Epithelial cell of prostate (primary cell): ENCODE results near the gene RNF151.
"Not testable (repeated sequence)": the region's sequence is repeated elsewhere in the genome, so short reads cannot be mapped to it uniquely, and the experiment has no call there.

Experiments
- DNase-seq: peaks from one replicate; pipeline ENCODE4 v3.0.0-alpha.2; 2011; ENCODE audit warnings: low read depth, low spot score
- H3K27ac ChIP-seq: fragments of 450-650 bp; 2 replicates; pipeline ENCODE4 v1.5.1; 2017; ENCODE audit warnings: mild to moderate bottlenecking

The RNF151 gene

DNA sequence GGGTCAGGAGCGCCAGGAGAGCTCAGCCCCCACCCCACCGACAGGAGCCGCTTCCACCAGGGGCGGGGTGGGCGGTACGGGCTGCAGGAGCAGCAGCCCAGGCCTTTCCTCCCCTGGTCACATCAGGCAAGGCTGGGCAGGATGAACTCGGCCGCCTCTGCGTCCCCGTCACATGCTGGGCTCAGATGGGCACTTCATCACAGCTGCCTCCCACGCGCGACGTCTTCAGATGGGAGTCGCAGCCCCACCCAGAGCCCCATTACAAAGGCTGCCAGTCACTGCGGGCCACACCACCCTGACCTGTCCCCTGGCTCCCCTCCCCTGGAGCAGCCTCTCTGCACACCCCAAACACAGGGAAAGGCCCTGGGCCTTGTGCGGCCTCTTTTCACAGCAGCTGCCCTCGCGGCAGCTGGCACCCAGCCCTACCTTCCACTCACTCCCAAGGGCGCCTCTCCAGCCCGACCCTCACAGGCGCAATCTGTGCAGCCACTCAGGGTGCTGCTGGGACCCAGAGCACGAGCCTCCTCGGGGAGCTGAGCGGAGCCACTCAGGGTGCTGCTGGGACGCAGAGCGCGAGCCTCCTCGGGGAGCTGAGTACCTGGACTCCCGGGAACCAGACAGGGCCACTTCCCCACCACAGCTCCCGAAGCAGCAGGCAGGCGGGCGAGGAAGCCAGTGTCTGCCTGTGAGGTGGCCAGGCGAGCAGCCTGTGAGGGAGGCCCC lies 38.3 kb downstream of the RNF151 start:
- H3K27ac ChIP-seq, result no peak overlapping the region
- no peak for DNase-seq

DNA sequence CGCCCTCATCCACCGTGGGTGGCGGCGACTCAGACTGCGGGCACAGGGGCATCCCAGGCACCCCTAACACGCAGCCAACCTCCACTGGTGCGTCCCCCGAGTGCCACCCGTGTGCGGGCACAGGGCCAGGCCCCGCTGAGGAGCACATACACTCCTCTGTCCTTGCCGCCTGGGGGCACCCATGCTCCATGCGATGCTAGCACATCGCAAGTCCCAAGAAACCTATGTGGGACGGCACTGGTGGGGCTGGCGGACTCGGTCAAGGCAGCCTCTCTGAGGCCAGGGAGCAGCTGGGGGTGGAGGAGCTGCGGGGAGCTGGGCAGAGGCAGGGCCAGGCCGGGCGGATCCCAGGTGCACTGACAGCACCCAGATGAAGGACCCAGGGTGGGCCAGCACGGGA lies 39.0 kb downstream of the RNF151 start:
- no peak for DNase-seq
- no peak overlapping the region for H3K27ac ChIP-seq

DNA sequence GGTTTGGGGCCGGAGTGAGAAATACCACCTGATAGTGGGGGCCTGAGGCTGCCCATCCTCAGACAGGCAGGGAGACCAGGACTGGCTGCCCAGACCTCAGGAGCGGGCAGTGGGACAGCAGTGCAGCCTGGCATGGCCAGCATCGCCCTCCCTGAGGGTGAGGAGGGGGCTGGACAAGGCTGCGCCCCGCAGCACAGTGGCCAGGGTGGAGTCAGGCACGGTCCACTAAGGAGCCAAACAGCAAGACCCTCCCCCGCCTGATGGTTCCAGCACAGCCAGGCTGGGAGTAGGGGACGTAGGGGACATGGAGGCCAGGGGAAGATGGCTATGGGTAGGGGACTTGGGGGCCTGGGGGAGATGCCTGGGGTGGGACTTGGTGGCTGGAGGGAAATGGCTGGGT lies 39.7 kb downstream of the RNF151 start:
- peak overlapping the region; percentile 95 for H3K27ac ChIP-seq
- no peak for DNase-seq

DNA sequence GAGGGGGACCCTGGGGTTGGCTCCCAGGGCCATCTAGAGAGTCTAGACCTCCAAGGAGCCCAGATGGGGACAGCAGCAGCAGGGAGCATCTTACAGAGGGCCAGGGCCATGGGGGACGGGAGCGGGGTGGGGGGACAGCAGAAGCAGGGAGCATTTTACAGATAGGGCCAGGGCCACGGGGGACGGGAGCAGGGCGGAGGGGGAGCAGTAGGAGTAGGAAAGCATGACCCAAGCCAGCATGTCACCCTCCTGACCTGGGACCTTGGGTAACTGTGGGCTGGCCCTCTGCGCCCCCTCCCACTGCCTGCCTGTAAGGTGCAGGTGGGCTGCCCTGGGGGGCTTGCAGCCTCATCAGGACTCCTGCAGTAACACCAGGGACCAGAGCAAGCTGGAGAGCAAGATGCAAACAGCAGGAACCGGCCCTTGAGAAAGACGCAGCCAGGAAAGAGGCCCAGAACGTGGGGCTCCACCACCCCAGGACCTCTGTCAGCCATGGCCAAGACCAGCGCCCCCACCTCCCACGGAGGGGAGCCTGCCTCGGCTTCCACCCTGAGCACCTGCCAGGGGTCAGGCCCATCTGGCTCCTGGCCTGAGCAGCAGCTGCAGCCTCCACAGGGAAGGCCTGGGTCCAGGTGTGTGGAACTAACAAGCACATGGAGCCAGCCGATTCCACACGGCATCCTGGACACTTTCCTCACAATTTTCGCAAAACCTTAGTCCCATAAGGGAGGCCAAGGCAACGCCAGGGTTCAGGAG lies 40.6 kb downstream of the RNF151 start:
- H3K27ac ChIP-seq, result peak overlapping the region; percentile 95

DNA sequence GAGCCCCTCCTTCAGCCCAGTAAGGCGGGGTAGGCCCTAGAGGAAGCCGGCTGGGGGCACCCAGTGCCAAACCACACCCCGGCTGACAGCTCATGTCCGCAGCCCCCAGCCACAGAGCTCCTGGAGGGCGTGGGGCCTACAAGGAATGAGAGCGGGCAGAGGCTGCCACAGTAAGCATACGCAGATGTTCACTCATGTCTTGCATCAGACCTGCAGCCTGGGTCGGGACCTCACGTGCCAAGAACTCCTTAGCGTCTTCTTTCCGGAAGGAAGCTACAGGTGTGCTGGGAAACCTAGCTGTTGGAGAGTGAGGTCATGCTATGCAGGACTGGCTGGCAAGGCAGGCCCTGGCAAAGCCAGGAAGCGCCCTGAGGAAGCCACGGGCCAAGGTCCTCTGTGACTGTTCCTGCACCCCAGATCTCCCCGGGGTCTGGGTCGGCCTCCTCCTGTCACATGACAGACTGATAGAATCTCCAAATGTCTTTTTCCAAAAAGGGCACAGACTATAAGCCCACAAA lies 41.4 kb downstream of the RNF151 start:
- peak; percentile 71 for DNase-seq

More for the DNA sequence above, 40.6 kb downstream of the RNF151 start:
- no peak for DNase-seq

GRCh38 chr16:2008631-2009163 lies 42.0 kb downstream of the RNF151 start:
- DNase-seq, result no peak
- peak overlapping the region; percentile 95 for H3K27ac ChIP-seq

More for the DNA sequence above, 41.4 kb downstream of the RNF151 start:
- H3K27ac ChIP-seq, result peak overlapping the region; percentile 95

GRCh38 chr16:2009164-2009711 lies 42.6 kb downstream of the RNF151 start:
- H3K27ac ChIP-seq, result peak overlapping the region; percentile 95
- no peak for DNase-seq

DNA sequence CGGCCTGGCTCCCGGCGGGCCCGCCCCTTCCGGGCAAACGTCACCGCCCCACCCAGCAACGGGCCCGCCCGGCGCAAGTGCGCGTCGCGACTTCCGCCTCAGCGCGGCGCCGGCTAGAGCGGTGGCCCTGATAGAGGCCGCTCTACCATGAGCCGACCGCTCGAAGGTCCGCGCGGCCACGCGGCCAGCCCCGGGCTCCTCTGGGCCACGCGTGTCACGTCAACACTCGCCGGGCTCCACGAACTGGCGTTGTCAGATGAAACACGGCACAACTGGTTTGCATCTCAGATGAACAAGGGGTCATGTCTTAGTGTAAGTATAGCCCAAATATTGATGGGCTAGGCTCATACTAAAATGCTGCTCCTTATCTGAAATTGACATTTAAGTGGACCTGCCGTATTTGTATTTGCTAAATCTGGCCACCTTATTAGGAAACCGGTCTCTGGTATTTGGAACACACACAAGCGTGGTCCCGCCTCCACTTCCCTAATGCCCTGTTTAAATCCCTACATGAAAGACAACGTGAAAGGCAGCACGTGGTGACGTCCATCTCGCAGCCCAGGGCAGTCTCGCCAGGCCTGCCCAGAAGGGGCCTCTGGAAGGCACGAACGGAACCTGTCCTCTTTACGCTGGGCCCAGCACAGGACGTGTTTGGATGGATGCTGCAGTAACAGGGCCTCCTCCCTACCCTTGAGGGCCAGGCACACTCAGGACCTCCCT lies 43.3 kb downstream of the RNF151 start, which contains the start of gene ZNF598:
TSS of gene ZNF598 (minus strand) at position 31 of the 720 bp plus-strand sequence.
- DNase-seq, result no peak
- peak within 1 kb of the TSS; percentile 95 for H3K27ac ChIP-seq

GRCh38 chr16:2011726-2012125 lies 45.1 kb downstream of the RNF151 start:
- DNase-seq, H3K27ac ChIP-seq: not testable (repeated sequence)

- H3K27ac ChIP-seq, result no peak overlapping the region
- no peak for DNase-seq
These were observed 46.9 kb downstream of the RNF151 start for GRCh38 chr16:2013527-2013926.

- peak overlapping the region; percentile 79 for H3K27ac ChIP-seq
- DNase-seq, result peak; percentile 75
These were observed 48.7 kb downstream of the RNF151 start for GRCh38 chr16:2015117-2015946.

DNA sequence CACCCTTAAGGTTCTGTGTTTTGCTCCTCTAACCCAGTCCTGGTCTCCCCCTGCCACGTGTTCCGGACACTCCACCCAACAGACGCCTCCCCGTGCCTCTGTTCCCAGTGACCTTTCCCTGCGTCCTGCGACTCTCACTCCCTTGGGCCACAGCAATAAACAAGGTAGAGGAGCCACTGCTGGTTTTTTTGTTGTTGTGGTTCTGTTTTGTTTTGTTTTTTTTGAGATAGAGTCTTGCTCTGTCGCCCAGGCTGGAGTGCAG lies 49.2 kb downstream of the RNF151 start:
- DNase-seq, result no peak
- H3K27ac ChIP-seq, result peak overlapping the region; percentile 79

GRCh38 chr16:2016407-2016922 lies 49.8 kb downstream of the RNF151 start:
- peak overlapping the region; percentile 79 for H3K27ac ChIP-seq
- no peak for DNase-seq
